Measurements from ENCODE around the gene CALCOCO1. TPM values are rescaled to one million over a fixed set of nuclear protein-coding genes. Genes with fewer than 3 reads are reported as not detected.

CALCOCO1 gene
- total RNA-seq, 1 experiment from 2014 or later = 49.4 TPM

- POLR2A ChIA-PET = interaction anchor here (1.1 to 4.1 kb wide), 2 partner anchors 9 to 16 kb away, joined by 3 to 24 read pairs; partner anchors contain the start of gene CALCOCO1
- Mint-ChIP-seq H3K4me1 (ENCODE audit: insufficient read depth, unreplicated experiment) (peaks cover 10% of the 10 kb centered on the region), H3K4me3 (ENCODE audit: unreplicated experiment) (no peak overlapping the region), H3K36me3 (ENCODE audit: insufficient read depth, unreplicated experiment) (no peaks in the 10 kb centered on the region), H3K9me3 (ENCODE audit: unreplicated experiment) (no peaks in the 10 kb centered on the region), H3K27ac (ENCODE audit: low read depth, unreplicated experiment) (peak overlapping the region; percentile 39), H3K27me3 (ENCODE audit: insufficient read depth, unreplicated experiment) (peaks cover 14% of the 10 kb centered on the region)
- intact Hi-C loops (cut with micrococcal nuclease) = no loop called here
- CTCF ChIA-PET = interaction anchor here (0.5 to 18.8 kb wide), 5 partner anchors 8 to 218 kb away, joined by 3 to 411 read pairs (median 26); no protein-coding TSS in a partner anchor
- BruUV-seq (replicated peaks) = no TSS peak
- no peak for TF ChIP-seq CTCF (IDR thresholded peaks at IDR 0.05; ENCODE audit: unreplicated experiment)
- no peak for DNase-seq (ENCODE audit: unreplicated experiment)
Observed at GRCh38 chr12:53735556-53735955, 8.3 kb upstream of the CALCOCO1 start.

- intact Hi-C loops (cut with micrococcal nuclease) = no loop called here
- ChIA-PET CTCF (interaction anchor here (0.6 to 18.8 kb wide), 4 partner anchors 9 to 467 kb away, joined by 3 to 411 read pairs (median 38); no protein-coding TSS in a partner anchor), POLR2A (interaction anchor here (0.7 to 1.6 kb wide), 4 partner anchors 10 to 15 kb away, joined by 3 to 6 read pairs (median 4); no protein-coding TSS in a partner anchor)
- H3K4me3 Mint-ChIP-seq (ENCODE audit: unreplicated experiment) = no peak overlapping the region
- BruUV-seq (replicated peaks) = no TSS peak
- peaks cover 10% of the 10 kb centered on the region for H3K4me1 Mint-ChIP-seq (ENCODE audit: insufficient read depth, unreplicated experiment)
- no peak for TF ChIP-seq CTCF (IDR thresholded peaks at IDR 0.05; ENCODE audit: unreplicated experiment)
- H3K9me3 Mint-ChIP-seq (ENCODE audit: unreplicated experiment) = no peaks in the 10 kb centered on the region
- H3K36me3 Mint-ChIP-seq (ENCODE audit: insufficient read depth, unreplicated experiment) = no peaks in the 10 kb centered on the region
- H3K27ac Mint-ChIP-seq (ENCODE audit: low read depth, unreplicated experiment) = no peak overlapping the region
- H3K27me3 Mint-ChIP-seq (ENCODE audit: insufficient read depth, unreplicated experiment) = peaks cover 12% of the 10 kb centered on the region
- DNase-seq (ENCODE audit: unreplicated experiment) = no peak
Observed at GRCh38 chr12:53734425-53734824, 7.2 kb upstream of the CALCOCO1 start.

- Mint-ChIP-seq H3K4me1 (ENCODE audit: insufficient read depth, unreplicated experiment) (peaks cover 4% of the 10 kb centered on the region), H3K4me3 (ENCODE audit: unreplicated experiment) (no peak overlapping the region), H3K27me3 (ENCODE audit: insufficient read depth, unreplicated experiment) (peaks cover 6% of the 10 kb centered on the region), H3K27ac (ENCODE audit: low read depth, unreplicated experiment) (no peak overlapping the region), H3K36me3 (ENCODE audit: insufficient read depth, unreplicated experiment) (no peaks in the 10 kb centered on the region), H3K9me3 (ENCODE audit: unreplicated experiment) (no peaks in the 10 kb centered on the region)
- TF ChIP-seq CTCF (IDR thresholded peaks at IDR 0.05; ENCODE audit: unreplicated experiment) = no peak
- ChIA-PET CTCF (interaction anchor here (0.5 to 18.8 kb wide), 7 partner anchors 9 to 459 kb away, joined by 3 to 411 read pairs (median 4); no protein-coding TSS in a partner anchor), POLR2A (interaction anchor here (0.7 to 1.6 kb wide), 4 partner anchors 9 to 13 kb away, joined by 3 to 6 read pairs (median 4); no protein-coding TSS in a partner anchor)
- BruUV-seq (replicated peaks) = no TSS peak
- intact Hi-C loops (cut with micrococcal nuclease) = no loop called here
- DNase-seq (ENCODE audit: unreplicated experiment) = no peak
Observed at GRCh38 chr12:53733807-53734200, 6.6 kb upstream of the CALCOCO1 start.

GRCh38 chr12:53733051-53733806, 6.0 kb upstream of the CALCOCO1 start:
- H3K27me3 Mint-ChIP-seq (ENCODE audit: insufficient read depth, unreplicated experiment) = peaks cover under 1% of the 10 kb centered on the region
- H3K9me3 Mint-ChIP-seq (ENCODE audit: unreplicated experiment) = no peaks in the 10 kb centered on the region
- no peak for TF ChIP-seq CTCF (IDR thresholded peaks at IDR 0.05; ENCODE audit: unreplicated experiment)
- no peaks in the 10 kb centered on the region for H3K36me3 Mint-ChIP-seq (ENCODE audit: insufficient read depth, unreplicated experiment)
- POLR2A ChIA-PET = interaction anchor here (1.0 to 1.6 kb wide), 2 partner anchors 9 to 11 kb away, joined by 3 to 4 read pairs; no protein-coding TSS in a partner anchor
- peak; percentile 27 for DNase-seq (ENCODE audit: unreplicated experiment)
- BruUV-seq (replicated peaks) = no TSS peak
- no peak overlapping the region for H3K27ac Mint-ChIP-seq (ENCODE audit: low read depth, unreplicated experiment)
- CTCF ChIA-PET = interaction anchor here (0.7 to 18.8 kb wide), 5 partner anchors 10 to 56 kb away, joined by 3 to 411 read pairs (median 4); no protein-coding TSS in a partner anchor
- H3K4me1 Mint-ChIP-seq (ENCODE audit: insufficient read depth, unreplicated experiment) = peaks cover 4% of the 10 kb centered on the region
- H3K4me3 Mint-ChIP-seq (ENCODE audit: unreplicated experiment) = no peak overlapping the region
- intact Hi-C loops (cut with micrococcal nuclease) = no loop called here

Measured in MCF 10A (cell line).